CD4-positive, alpha-beta T cell (primary cell): ENCODE data around the gene NNT. TPM values are rescaled to one million over a fixed set of nuclear protein-coding genes. Genes with fewer than 3 reads are reported as not detected.
A peak's percentile ranks its signal among the peaks of the same experiment; 100 is the strongest.

Experiments used
- ATAC-seq: fragments of 200-7000 bp; cut with Tn5 transposase; one replicate; pipeline ENCODE4 v1.10.0; 2022; ENCODE audit warnings: mild to moderate bottlenecking; ENCODE audit not compliant: poor library complexity
- CTCF ChIA-PET: fragments of 350-600 bp; sonication (Branson Sonifier 250); formaldehyde crosslinking; loops from one replicate; lab custom pipeline; 2021; ENCODE audit warnings: antibody characterized with exemption, inconsistent platforms; lab: Charles Lee
- POLR2A ChIA-PET: fragments of 350-600 bp; sonication (Branson Sonifier 250); formaldehyde crosslinking; loops from one replicate; lab custom pipeline; 2021; ENCODE audit warnings: antibody characterized with exemption, inconsistent platforms; lab: Charles Lee
- DNase-seq, 14 experiments: peaks; one replicate each; pipeline ENCODE4 v3.0.0-alpha.2; 2013 to 2020; ENCODE audit warnings: mixed read lengths in 2 of 14
- H3K27ac ChIP-seq, 2 donors: one replicate each; pipeline versions ENCODE4 v1.5.1 to v1.7.0; 2013; ENCODE audit warnings: low read length in 2 of 2, low read depth in 1 of 2, mild to moderate bottlenecking in 1 of 2
- H3K27me3 ChIP-seq, 2 experiments: 1 replicate in 1 of 2; 2 replicates in 1 of 2; pipeline versions ENCODE4 v1.6.1 to v1.7.0; 2013; ENCODE audit warnings: low read length in 2 of 2, control low read depth in 1 of 2, mild to moderate bottlenecking in 1 of 2, moderate library complexity in 1 of 2; ENCODE audit not compliant: insufficient read depth in 2 of 2, control insufficient read depth in 1 of 2
- H3K36me3 ChIP-seq: one replicate; pipeline ENCODE4 v1.6.1; 2013; ENCODE audit warnings: low read length, control low read depth; ENCODE audit not compliant: insufficient read depth
- H3K4me1 ChIP-seq: one replicate; pipeline ENCODE4 v1.6.1; 2013; ENCODE audit warnings: low read length, control low read depth; ENCODE audit not compliant: insufficient read depth
- H3K4me3 ChIP-seq: one replicate; pipeline ENCODE4 v1.5.1; 2013; ENCODE audit warnings: mild to moderate bottlenecking, low read length, moderate library complexity
- H3K9me3 ChIP-seq, 2 experiments: 1 replicate in 1 of 2; 2 replicates in 1 of 2; pipeline versions ENCODE4 v1.6.1 to v1.7.0; 2013; ENCODE audit warnings: low read length in 2 of 2, mild to moderate bottlenecking in 2 of 2, control low read depth in 1 of 2, moderate library complexity in 1 of 2; ENCODE audit not compliant: control insufficient read depth in 1 of 2, insufficient read depth in 1 of 2
- H3K27ac Mint-ChIP-seq: one replicate; pipeline ENCODE4 v1.8.0; 2020; ENCODE audit warnings: mixed read lengths
- H3K27me3 Mint-ChIP-seq: one replicate; pipeline ENCODE4 v1.8.0; 2021; ENCODE audit warnings: mixed read lengths
- H3K36me3 Mint-ChIP-seq: one replicate; pipeline ENCODE4 v1.8.0; 2021; ENCODE audit warnings: low read depth, mixed read lengths
- H3K4me1 Mint-ChIP-seq: one replicate; pipeline ENCODE4 v1.8.0; 2021; ENCODE audit warnings: low read depth, mixed read lengths
- H3K4me3 Mint-ChIP-seq: one replicate; pipeline ENCODE4 v1.8.0; 2020; ENCODE audit warnings: mild to moderate bottlenecking, mixed read lengths
- H3K9me3 Mint-ChIP-seq: one replicate; pipeline ENCODE4 v1.8.0; 2020; ENCODE audit warnings: mixed read lengths
- CTCF ChIP-seq: fragments of 200-600 bp; IDR thresholded peaks from one replicate; pipeline ENCODE4 v1.8.0; 2022; ENCODE audit warnings: antibody characterized with exemption, mild to moderate bottlenecking
- intact Hi-C, 2 experiments: fragments of 100-400 bp; cut with DNase I in 1 of 2; cut with micrococcal nuclease in 1 of 2; formaldehyde crosslinking; loops; one replicate each; pipeline versions ENCODE4 v1.15.1 to v1.9.0; 2023 to 2025; cut with DNase I, micrococcal nuclease
- polyA plus RNA-seq, 2 donors: library from polyadenylated mRNA; unstranded; fragments of 120-200 nt; gene quantifications; one replicate each; pipeline ENCODE4 v1.2.1, GENCODE V29; 2013
- total RNA-seq, 174 experiments: library from RNA in 2 of 174; stranded (reverse) in 2 of 174; gene quantifications; one replicate each; pipeline ENCODE4 v1.2.3 and lab custom pipeline; 2021 to 2026

The NNT gene
- total RNA-seq = 10 to 100 TPM; 22.3 to 23.5 TPM
- 43.3 TPM for polyA plus RNA-seq (2013, experiment 1 of 2)
- polyA plus RNA-seq (2013, experiment 2 of 2) = 52.4 TPM
- total RNA-seq (lab: John Stamatoyannopoulos, UW) = 18.6 to 149 (median 92.4) reads per million in 172 experiments

DNA sequence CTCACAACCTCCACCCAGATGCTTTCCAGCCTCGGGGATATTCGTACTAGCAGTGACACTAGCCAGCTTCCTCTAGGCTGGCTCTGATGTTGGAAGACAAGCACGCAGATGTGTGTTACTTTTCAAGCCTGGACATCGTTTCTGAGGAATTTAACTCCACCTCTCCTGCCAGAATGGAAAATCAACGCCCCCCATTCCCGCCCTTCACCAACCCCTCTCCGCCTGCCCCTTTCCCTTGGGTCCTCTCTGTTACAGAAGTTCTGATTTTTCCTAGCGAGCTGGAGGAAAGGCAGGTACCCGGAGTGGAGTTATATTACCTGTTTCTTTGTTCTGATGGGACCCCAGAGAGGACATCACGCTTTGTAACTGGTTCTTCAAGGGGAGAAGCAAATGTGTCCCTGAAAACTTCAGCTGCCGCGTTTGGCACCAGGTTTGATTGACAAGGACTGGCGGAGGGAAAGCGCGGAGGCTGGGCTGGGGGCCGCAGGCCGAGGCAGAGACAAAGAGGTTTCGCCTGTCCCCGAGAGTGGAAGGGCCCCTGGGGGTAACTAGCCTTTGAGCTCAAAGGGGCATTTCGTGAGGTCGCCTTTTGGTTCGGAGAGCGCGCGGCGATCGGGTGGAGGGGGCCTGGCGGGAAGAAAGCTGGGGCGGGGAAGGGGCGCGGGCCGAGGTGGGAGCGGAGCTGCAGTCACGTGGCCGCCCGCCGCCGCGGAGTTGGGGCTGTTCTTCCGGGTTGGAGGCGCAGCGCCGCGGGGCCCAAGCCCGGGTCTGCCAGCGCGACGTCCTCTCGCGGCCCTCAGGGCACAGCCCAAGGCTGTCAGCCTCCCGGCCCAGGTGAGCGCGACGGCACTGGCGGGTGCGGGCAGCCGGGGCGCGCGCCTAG is at the start of gene NNT:
NNT (plus strand) TSS at position 720 of the 883 bp plus-strand sequence. CDS start 6,016 bp downstream, outside the sequence.
- Mint-ChIP-seq H3K36me3 (peaks cover 36% of the 10 kb centered on the region), H3K27me3 (no peaks in the 10 kb centered on the region), H3K4me1 (peaks cover 58% of the 10 kb centered on the region), H3K4me3 (peak within 1 kb of the TSS; percentile 93), H3K9me3 (no peaks in the 10 kb centered on the region), H3K27ac (peak within 1 kb of the TSS; percentile 87)
- Histone ChIP-seq H3K27me3 (no peaks in the 10 kb centered on the region), H3K36me3 (peaks cover 6% of the 10 kb centered on the region), H3K4me1 (peaks cover 31% of the 10 kb centered on the region), H3K27ac (peak within 1 kb of the TSS; percentile 58 to 82), H3K9me3 (no peaks in the 10 kb centered on the region), H3K4me3 (peak within 1 kb of the TSS; percentile 98)
- ATAC-seq (peak; percentile 78), DNase-seq (peak; percentile 55 to 89 (median 72))
- ChIA-PET CTCF (interaction anchor here (0.6 to 2.5 kb wide), 4 partner anchors 29 to 118 kb away, joined by 3 to 11 read pairs (median 4); partner anchors contain the start of genes PAIP1 and TMEM267), POLR2A (interaction anchor here (0.6 to 3.6 kb wide), 20 partner anchors 10 to 1734 kb away, joined by 3 to 101 read pairs (median 6); partner anchors contain the start of genes C5orf34, HMGCS1, TMEM267 and ZNF131)
- intact Hi-C loops = loop anchor here (2.0 to 10.0 kb wide), 4 partner anchors 46 to 482 kb away; partner anchors contain the start of genes C5orf34 (in 1 of the 2), PAIP1 (in 1 of the 2), TMEM267 (in 1 of the 2) and ZNF131 (in 1 of the 2)
- no peak for TF ChIP-seq CTCF

DNA sequence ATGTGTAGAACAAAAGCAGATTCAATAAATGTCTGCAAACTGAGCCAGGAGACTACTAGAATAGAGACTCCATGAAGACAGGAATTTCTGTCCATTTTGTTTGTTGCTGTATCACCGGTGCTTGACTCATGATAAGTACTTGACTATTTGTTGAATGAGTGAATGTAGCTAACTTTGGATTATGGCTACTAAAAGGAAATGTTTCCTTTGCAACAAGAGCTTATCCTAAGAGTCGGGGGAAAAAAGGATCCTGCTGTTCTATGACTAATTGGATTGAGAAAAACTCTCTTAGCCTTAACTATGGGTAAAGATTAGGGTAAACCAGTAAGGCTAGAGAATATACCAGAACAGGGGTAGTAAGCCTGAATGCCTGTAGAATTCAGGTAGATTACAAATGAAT is 49.6 kb upstream of the NNT start:
- H3K4me1 Mint-ChIP-seq = peaks cover 12% of the 10 kb centered on the region
- ChIA-PET CTCF (interaction anchor here (1.4 to 1.6 kb wide), 2 partner anchors 69 to 74 kb away, joined by 3 to 5 read pairs; partner anchors contain the start of gene TMEM267), POLR2A (interaction anchor here (10.5 kb wide), 1 partner anchor 69 kb away, joined by 163 read pairs; the partner anchor contains the start of gene TMEM267)
- Histone ChIP-seq H3K36me3 (peaks cover 50% of the 10 kb centered on the region), H3K4me3 (no peak overlapping the region), H3K9me3 (no peaks in the 10 kb centered on the region), H3K27ac (no peak overlapping the region), H3K4me1 (peaks cover 27% of the 10 kb centered on the region), H3K27me3 (no peaks in the 10 kb centered on the region)
- no peaks in the 10 kb centered on the region for H3K9me3 Mint-ChIP-seq
- DNase-seq (no peak), ATAC-seq (no peak)
- intact Hi-C loops = loop anchor here in 1 of 2 experiments (2.0 to 10.0 kb wide), 3 partner anchors 37 to 559 kb away; partner anchors contain the start of gene ZNF131
- H3K36me3 Mint-ChIP-seq = peaks cover 15% of the 10 kb centered on the region
- no peak overlapping the region for H3K27ac Mint-ChIP-seq
- no peak for TF ChIP-seq CTCF
- H3K27me3 Mint-ChIP-seq = no peaks in the 10 kb centered on the region
- H3K4me3 Mint-ChIP-seq = no peak overlapping the region

DNA sequence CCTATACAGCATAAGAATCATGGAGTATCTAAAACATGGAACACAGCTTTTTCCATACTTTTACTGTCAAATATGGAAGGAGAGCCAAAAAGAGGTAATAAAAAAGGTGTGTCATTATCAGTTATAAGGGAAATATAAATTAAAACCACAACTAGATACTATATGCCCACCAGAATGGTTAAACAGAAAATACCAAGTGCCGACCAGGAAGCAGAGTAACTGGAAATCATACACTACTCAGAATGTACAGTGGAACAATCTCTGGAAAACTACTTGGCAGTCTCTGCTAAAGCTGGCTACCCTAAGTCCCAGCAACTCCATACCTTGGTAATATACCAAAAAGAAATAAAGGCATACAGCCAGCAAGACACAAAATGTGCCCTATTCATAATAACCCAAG is 48.5 kb upstream of the NNT start:
- peaks cover 46% of the 10 kb centered on the region for H3K36me3 ChIP-seq
- ChIA-PET POLR2A (interaction anchor here (0.5 to 10.5 kb wide), 4 partner anchors 30 to 514 kb away, joined by 3 to 163 read pairs (median 12); partner anchors contain the start of genes NNT and TMEM267), CTCF (interaction anchor here (1.0 to 2.7 kb wide), 5 partner anchors 45 to 73 kb away, joined by 3 to 25 read pairs (median 5); partner anchors contain the start of gene TMEM267)
- no peak overlapping the region for H3K27ac Mint-ChIP-seq
- peaks cover 7% of the 10 kb centered on the region for H3K36me3 Mint-ChIP-seq
- no peaks in the 10 kb centered on the region for H3K27me3 Mint-ChIP-seq
- H3K9me3 Mint-ChIP-seq = no peaks in the 10 kb centered on the region
- H3K9me3 ChIP-seq = no peaks in the 10 kb centered on the region
- no peak overlapping the region for H3K4me3 ChIP-seq
- ATAC-seq = no peak
- peaks cover 27% of the 10 kb centered on the region for H3K4me1 ChIP-seq
- no peak overlapping the region for H3K4me3 Mint-ChIP-seq
- intact Hi-C loops = loop anchor here in 1 of 2 experiments (10.0 kb wide), 2 partner anchors 430 to 560 kb away; partner anchors contain the start of gene ZNF131
- DNase-seq = no peak
- H3K27ac ChIP-seq = no peak overlapping the region
- peaks cover 7% of the 10 kb centered on the region for H3K4me1 Mint-ChIP-seq
- TF ChIP-seq CTCF = no peak
- no peaks in the 10 kb centered on the region for H3K27me3 ChIP-seq
